ENCODE data around the gene CTNND1.

Gene CTNND1

GRCh38 chr11:57763568-57763967, 2.0 kb downstream of the CTNND1 start:
- Histone ChIP-seq H3K4me3 (ENCODE audit: low read depth, low read length) (peak overlapping the region; percentile 86), H3K27me3 (ENCODE audit: control insufficient read depth, insufficient read depth, low read length) (no peaks in the 10 kb centered on the region), H3K9me3 (ENCODE audit: control insufficient read depth, insufficient read depth, low read depth, low read length) (no peaks in the 10 kb centered on the region), H3K9ac (ENCODE audit: low read length) (peak overlapping the region; percentile 90), H3K4me1 (ENCODE audit: control insufficient read depth, insufficient read depth, low read length) (peaks cover 17% of the 10 kb centered on the region), H3K36me3 (ENCODE audit: control insufficient read depth, insufficient read depth, low read length) (peaks cover 6% of the 10 kb centered on the region; the same call in 1 of the 2 replicates), H3K27ac (ENCODE audit: low read depth, low read length) (peak overlapping the region; percentile 83; the same call in 1 of the 2 replicates)

GRCh38 chr11:57764021-57764420, 2.4 kb downstream of the CTNND1 start:
- Histone ChIP-seq H3K36me3 (ENCODE audit: control insufficient read depth, insufficient read depth, low read length) (peaks cover 6% of the 10 kb centered on the region; the same call in 1 of the 2 replicates), H3K27ac (ENCODE audit: low read depth, low read length) (no peak overlapping the region), H3K4me3 (ENCODE audit: low read depth, low read length) (peak overlapping the region; percentile 86), H3K27me3 (ENCODE audit: control insufficient read depth, insufficient read depth, low read length) (no peaks in the 10 kb centered on the region), H3K9me3 (ENCODE audit: control insufficient read depth, insufficient read depth, low read depth, low read length) (no peaks in the 10 kb centered on the region), H3K9ac (ENCODE audit: low read length) (peak overlapping the region; percentile 90), H3K4me1 (ENCODE audit: control insufficient read depth, insufficient read depth, low read length) (peaks cover 17% of the 10 kb centered on the region)

GRCh38 chr11:57764566-57764965, 3.0 kb downstream of the CTNND1 start:
- Histone ChIP-seq H3K27ac (ENCODE audit: low read depth, low read length) (no peak overlapping the region), H3K9ac (ENCODE audit: low read length) (no peak overlapping the region), H3K9me3 (ENCODE audit: control insufficient read depth, insufficient read depth, low read depth, low read length) (no peaks in the 10 kb centered on the region), H3K4me3 (ENCODE audit: low read depth, low read length) (peak overlapping the region; percentile 86), H3K4me1 (ENCODE audit: control insufficient read depth, insufficient read depth, low read length) (peaks cover 17% of the 10 kb centered on the region), H3K27me3 (ENCODE audit: control insufficient read depth, insufficient read depth, low read length) (no peaks in the 10 kb centered on the region), H3K36me3 (ENCODE audit: control insufficient read depth, insufficient read depth, low read length) (peaks cover 6% of the 10 kb centered on the region; the same call in 1 of the 2 replicates)

GRCh38 chr11:57764972-57765371, 3.4 kb downstream of the CTNND1 start:
- Histone ChIP-seq H3K9me3 (ENCODE audit: control insufficient read depth, insufficient read depth, low read depth, low read length) (no peaks in the 10 kb centered on the region), H3K4me3 (ENCODE audit: low read depth, low read length) (peak overlapping the region; percentile 86), H3K9ac (ENCODE audit: low read length) (no peak overlapping the region), H3K27ac (ENCODE audit: low read depth, low read length) (no peak overlapping the region), H3K27me3 (ENCODE audit: control insufficient read depth, insufficient read depth, low read length) (no peaks in the 10 kb centered on the region), H3K36me3 (ENCODE audit: control insufficient read depth, insufficient read depth, low read length) (peaks cover 6% of the 10 kb centered on the region; the same call in 1 of the 2 replicates), H3K4me1 (ENCODE audit: control insufficient read depth, insufficient read depth, low read length) (peaks cover 17% of the 10 kb centered on the region)

- Histone ChIP-seq H3K9ac (ENCODE audit: low read length) (no peak overlapping the region), H3K4me3 (ENCODE audit: low read depth, low read length) (no peak overlapping the region), H3K9me3 (ENCODE audit: control insufficient read depth, insufficient read depth, low read depth, low read length) (no peaks in the 10 kb centered on the region), H3K27me3 (ENCODE audit: control insufficient read depth, insufficient read depth, low read length) (no peaks in the 10 kb centered on the region), H3K27ac (ENCODE audit: low read depth, low read length) (no peak overlapping the region), H3K36me3 (ENCODE audit: control insufficient read depth, insufficient read depth, low read length) (peaks cover 6% of the 10 kb centered on the region; the same call in 1 of the 2 replicates), H3K4me1 (ENCODE audit: control insufficient read depth, insufficient read depth, low read length) (peaks cover 25% of the 10 kb centered on the region)
Observed at GRCh38 chr11:57770793-57771192, 9.2 kb downstream of the CTNND1 start.

- no peaks in the 10 kb centered on the region for H3K9me3 ChIP-seq (ENCODE audit: control insufficient read depth, insufficient read depth, low read depth, low read length)
- H3K9ac ChIP-seq (ENCODE audit: low read length) = no peak overlapping the region
- peaks cover 6% of the 10 kb centered on the region; the same call in 1 of the 2 replicates for H3K36me3 ChIP-seq (ENCODE audit: control insufficient read depth, insufficient read depth, low read length)
- H3K4me1 ChIP-seq (ENCODE audit: control insufficient read depth, insufficient read depth, low read length) = peaks cover 30% of the 10 kb centered on the region
- no peaks in the 10 kb centered on the region for H3K27me3 ChIP-seq (ENCODE audit: control insufficient read depth, insufficient read depth, low read length)
- no peak overlapping the region for H3K4me3 ChIP-seq (ENCODE audit: low read depth, low read length)
- H3K27ac ChIP-seq (ENCODE audit: low read depth, low read length) = no peak overlapping the region
Observed at GRCh38 chr11:57771365-57771764, 9.8 kb downstream of the CTNND1 start.

- Histone ChIP-seq H3K27me3 (ENCODE audit: control insufficient read depth, insufficient read depth, low read length) (no peaks in the 10 kb centered on the region), H3K27ac (ENCODE audit: low read depth, low read length) (no peak overlapping the region), H3K36me3 (ENCODE audit: control insufficient read depth, insufficient read depth, low read length) (peaks cover under 1% of the 10 kb centered on the region; the same call in 1 of the 2 replicates), H3K4me3 (ENCODE audit: low read depth, low read length) (no peak overlapping the region), H3K9ac (ENCODE audit: low read length) (no peak overlapping the region), H3K9me3 (ENCODE audit: control insufficient read depth, insufficient read depth, low read depth, low read length) (no peaks in the 10 kb centered on the region), H3K4me1 (ENCODE audit: control insufficient read depth, insufficient read depth, low read length) (peaks cover 41% of the 10 kb centered on the region)
Observed at GRCh38 chr11:57772562-57772961, 11.0 kb downstream of the CTNND1 start.

GRCh38 chr11:57773026-57773598, 11.5 kb downstream of the CTNND1 start:
- no peaks in the 10 kb centered on the region for H3K36me3 ChIP-seq (ENCODE audit: control insufficient read depth, insufficient read depth, low read length)
- H3K9me3 ChIP-seq (ENCODE audit: control insufficient read depth, insufficient read depth, low read depth, low read length) = no peaks in the 10 kb centered on the region
- H3K4me1 ChIP-seq (ENCODE audit: control insufficient read depth, insufficient read depth, low read length) = peaks cover 46% of the 10 kb centered on the region
- no peak overlapping the region for H3K4me3 ChIP-seq (ENCODE audit: low read depth, low read length)
- H3K9ac ChIP-seq (ENCODE audit: low read length) = no peak overlapping the region
- H3K27me3 ChIP-seq (ENCODE audit: control insufficient read depth, insufficient read depth, low read length) = no peaks in the 10 kb centered on the region
- H3K27ac ChIP-seq (ENCODE audit: low read depth, low read length) = no peak overlapping the region

GRCh38 chr11:57775491-57775890, 13.9 kb downstream of the CTNND1 start:
- peak overlapping the region; percentile 55; the same call in 1 of the 2 replicates for H3K27ac ChIP-seq (ENCODE audit: low read depth, low read length)

GRCh38 chr11:57776031-57776521, 14.5 kb downstream of the CTNND1 start:
- Histone ChIP-seq H3K4me3 (ENCODE audit: low read depth, low read length) (peak overlapping the region; percentile 22; the same call in 1 of the 2 replicates), H3K4me1 (ENCODE audit: control insufficient read depth, insufficient read depth, low read length) (peaks cover 76% of the 10 kb centered on the region), H3K27me3 (ENCODE audit: control insufficient read depth, insufficient read depth, low read length) (no peaks in the 10 kb centered on the region), H3K27ac (ENCODE audit: low read depth, low read length) (peak overlapping the region; percentile 55; the same call in 1 of the 2 replicates), H3K9me3 (ENCODE audit: control insufficient read depth, insufficient read depth, low read depth, low read length) (no peaks in the 10 kb centered on the region), H3K9ac (ENCODE audit: low read length) (peak overlapping the region; percentile 51), H3K36me3 (ENCODE audit: control insufficient read depth, insufficient read depth, low read length) (no peaks in the 10 kb centered on the region)

More at GRCh38 chr11:57775491-57775890, 13.9 kb downstream of the CTNND1 start:
- Histone ChIP-seq H3K36me3 (ENCODE audit: control insufficient read depth, insufficient read depth, low read length) (no peaks in the 10 kb centered on the region), H3K9me3 (ENCODE audit: control insufficient read depth, insufficient read depth, low read depth, low read length) (no peaks in the 10 kb centered on the region), H3K27me3 (ENCODE audit: control insufficient read depth, insufficient read depth, low read length) (no peaks in the 10 kb centered on the region), H3K4me3 (ENCODE audit: low read depth, low read length) (peak overlapping the region; percentile 22; the same call in 1 of the 2 replicates), H3K4me1 (ENCODE audit: control insufficient read depth, insufficient read depth, low read length) (peaks cover 70% of the 10 kb centered on the region), H3K9ac (ENCODE audit: low read length) (peak overlapping the region; percentile 51)

GRCh38 chr11:57776577-57777210, 15.1 kb downstream of the CTNND1 start:
- Histone ChIP-seq H3K4me1 (ENCODE audit: control insufficient read depth, insufficient read depth, low read length) (peaks cover 82% of the 10 kb centered on the region), H3K9me3 (ENCODE audit: control insufficient read depth, insufficient read depth, low read depth, low read length) (no peaks in the 10 kb centered on the region), H3K27me3 (ENCODE audit: control insufficient read depth, insufficient read depth, low read length) (no peaks in the 10 kb centered on the region), H3K27ac (ENCODE audit: low read depth, low read length) (peak overlapping the region; percentile 97; the same call in 1 of the 2 replicates), H3K4me3 (ENCODE audit: low read depth, low read length) (0 out of 2 replicates have a peak overlapping the region, but pooled peaks have one; percentile 0), H3K36me3 (ENCODE audit: control insufficient read depth, insufficient read depth, low read length) (no peaks in the 10 kb centered on the region), H3K9ac (ENCODE audit: low read length) (peak overlapping the region; percentile 49)

Data from HUES6 (cell line).